CD4-positive, alpha-beta T cell (primary cell): ENCODE measurements around the gene PLPPR3. TPM values are rescaled to one million over a fixed set of nuclear protein-coding genes. Genes with fewer than 3 reads are reported as not detected.

ENCODE experiments used
- ATAC-seq: fragments of 200-7000 bp; cut with Tn5 transposase; one replicate; pipeline ENCODE4 v1.10.0; 2022; ENCODE audit warnings: mild to moderate bottlenecking; ENCODE audit not compliant: poor library complexity
- CTCF ChIA-PET: fragments of 350-600 bp; sonication (Branson Sonifier 250); formaldehyde crosslinking; loops from one replicate; lab custom pipeline; 2021; ENCODE audit warnings: antibody characterized with exemption, inconsistent platforms; lab: Charles Lee
- POLR2A ChIA-PET: fragments of 350-600 bp; sonication (Branson Sonifier 250); formaldehyde crosslinking; loops from one replicate; lab custom pipeline; 2021; ENCODE audit warnings: antibody characterized with exemption, inconsistent platforms; lab: Charles Lee
- DNase-seq, 14 experiments: peaks; one replicate each; pipeline ENCODE4 v3.0.0-alpha.2; 2013 to 2020; ENCODE audit warnings: mixed read lengths in 2 of 14
- H3K27ac ChIP-seq, 2 donors: one replicate each; pipeline versions ENCODE4 v1.5.1 to v1.7.0; 2013; ENCODE audit warnings: low read length in 2 of 2, low read depth in 1 of 2, mild to moderate bottlenecking in 1 of 2
- H3K27me3 ChIP-seq, 2 experiments: 1 replicate in 1 of 2; 2 replicates in 1 of 2; pipeline versions ENCODE4 v1.6.1 to v1.7.0; 2013; ENCODE audit warnings: low read length in 2 of 2, control low read depth in 1 of 2, mild to moderate bottlenecking in 1 of 2, moderate library complexity in 1 of 2; ENCODE audit not compliant: insufficient read depth in 2 of 2, control insufficient read depth in 1 of 2
- H3K36me3 ChIP-seq: one replicate; pipeline ENCODE4 v1.6.1; 2013; ENCODE audit warnings: low read length, control low read depth; ENCODE audit not compliant: insufficient read depth
- H3K4me1 ChIP-seq: one replicate; pipeline ENCODE4 v1.6.1; 2013; ENCODE audit warnings: low read length, control low read depth; ENCODE audit not compliant: insufficient read depth
- H3K4me3 ChIP-seq: one replicate; pipeline ENCODE4 v1.5.1; 2013; ENCODE audit warnings: mild to moderate bottlenecking, low read length, moderate library complexity
- H3K9me3 ChIP-seq, 2 experiments: 1 replicate in 1 of 2; 2 replicates in 1 of 2; pipeline versions ENCODE4 v1.6.1 to v1.7.0; 2013; ENCODE audit warnings: low read length in 2 of 2, mild to moderate bottlenecking in 2 of 2, control low read depth in 1 of 2, moderate library complexity in 1 of 2; ENCODE audit not compliant: control insufficient read depth in 1 of 2, insufficient read depth in 1 of 2
- H3K27ac Mint-ChIP-seq: one replicate; pipeline ENCODE4 v1.8.0; 2020; ENCODE audit warnings: mixed read lengths
- H3K27me3 Mint-ChIP-seq: one replicate; pipeline ENCODE4 v1.8.0; 2021; ENCODE audit warnings: mixed read lengths
- H3K36me3 Mint-ChIP-seq: one replicate; pipeline ENCODE4 v1.8.0; 2021; ENCODE audit warnings: low read depth, mixed read lengths
- H3K4me1 Mint-ChIP-seq: one replicate; pipeline ENCODE4 v1.8.0; 2021; ENCODE audit warnings: low read depth, mixed read lengths
- H3K4me3 Mint-ChIP-seq: one replicate; pipeline ENCODE4 v1.8.0; 2020; ENCODE audit warnings: mild to moderate bottlenecking, mixed read lengths
- H3K9me3 Mint-ChIP-seq: one replicate; pipeline ENCODE4 v1.8.0; 2020; ENCODE audit warnings: mixed read lengths
- intact Hi-C, 2 experiments: fragments of 100-400 bp; cut with DNase I in 1 of 2; cut with micrococcal nuclease in 1 of 2; formaldehyde crosslinking; loops; one replicate each; pipeline versions ENCODE4 v1.15.1 to v1.9.0; 2023 to 2025; cut with DNase I, micrococcal nuclease
- total RNA-seq, 174 experiments: library from RNA in 2 of 174; stranded (reverse) in 2 of 174; gene quantifications; one replicate each; pipeline ENCODE4 v1.2.3 and lab custom pipeline; 2021 to 2026
- TF ChIP-seq, protein P1 (sequence below): fragments of 200-600 bp; IDR thresholded peaks from one replicate; pipeline ENCODE4 v1.8.0; 2022; ENCODE audit warnings: antibody characterized with exemption, mild to moderate bottlenecking

Gene PLPPR3
- total RNA-seq, 2 experiments from 2014 or later: not detected

GRCh38 chr19:803686-804418, 17.9 kb downstream of the PLPPR3 start:
- Mint-ChIP-seq H3K27me3 (no peaks in the 10 kb centered on the region), H3K4me1 (peaks cover 53% of the 10 kb centered on the region), H3K27ac (peak overlapping the region; percentile 49), H3K36me3 (peaks cover 59% of the 10 kb centered on the region), H3K9me3 (no peaks in the 10 kb centered on the region), H3K4me3 (no peak overlapping the region)
- Histone ChIP-seq H3K27me3 (no peaks in the 10 kb centered on the region), H3K9me3 (no peaks in the 10 kb centered on the region), H3K4me3 (no peak overlapping the region), H3K27ac (no peak overlapping the region), H3K36me3 (peaks cover 83% of the 10 kb centered on the region), H3K4me1 (peaks cover 61% of the 10 kb centered on the region)
- ChIA-PET POLR2A (no interaction called here), CTCF (interaction anchor here (0.6 to 0.7 kb wide), 2 partner anchors 60 to 217 kb away, joined by 3 to 4 read pairs; no protein-coding TSS in a partner anchor)
- ATAC-seq (no peak), DNase-seq (no peak)
- intact Hi-C loops: no loop called here
- TF ChIP-seq, protein P1, sequence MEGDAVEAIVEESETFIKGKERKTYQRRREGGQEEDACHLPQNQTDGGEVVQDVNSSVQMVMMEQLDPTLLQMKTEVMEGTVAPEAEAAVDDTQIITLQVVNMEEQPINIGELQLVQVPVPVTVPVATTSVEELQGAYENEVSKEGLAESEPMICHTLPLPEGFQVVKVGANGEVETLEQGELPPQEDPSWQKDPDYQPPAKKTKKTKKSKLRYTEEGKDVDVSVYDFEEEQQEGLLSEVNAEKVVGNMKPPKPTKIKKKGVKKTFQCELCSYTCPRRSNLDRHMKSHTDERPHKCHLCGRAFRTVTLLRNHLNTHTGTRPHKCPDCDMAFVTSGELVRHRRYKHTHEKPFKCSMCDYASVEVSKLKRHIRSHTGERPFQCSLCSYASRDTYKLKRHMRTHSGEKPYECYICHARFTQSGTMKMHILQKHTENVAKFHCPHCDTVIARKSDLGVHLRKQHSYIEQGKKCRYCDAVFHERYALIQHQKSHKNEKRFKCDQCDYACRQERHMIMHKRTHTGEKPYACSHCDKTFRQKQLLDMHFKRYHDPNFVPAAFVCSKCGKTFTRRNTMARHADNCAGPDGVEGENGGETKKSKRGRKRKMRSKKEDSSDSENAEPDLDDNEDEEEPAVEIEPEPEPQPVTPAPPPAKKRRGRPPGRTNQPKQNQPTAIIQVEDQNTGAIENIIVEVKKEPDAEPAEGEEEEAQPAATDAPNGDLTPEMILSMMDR: no peak

DNA sequence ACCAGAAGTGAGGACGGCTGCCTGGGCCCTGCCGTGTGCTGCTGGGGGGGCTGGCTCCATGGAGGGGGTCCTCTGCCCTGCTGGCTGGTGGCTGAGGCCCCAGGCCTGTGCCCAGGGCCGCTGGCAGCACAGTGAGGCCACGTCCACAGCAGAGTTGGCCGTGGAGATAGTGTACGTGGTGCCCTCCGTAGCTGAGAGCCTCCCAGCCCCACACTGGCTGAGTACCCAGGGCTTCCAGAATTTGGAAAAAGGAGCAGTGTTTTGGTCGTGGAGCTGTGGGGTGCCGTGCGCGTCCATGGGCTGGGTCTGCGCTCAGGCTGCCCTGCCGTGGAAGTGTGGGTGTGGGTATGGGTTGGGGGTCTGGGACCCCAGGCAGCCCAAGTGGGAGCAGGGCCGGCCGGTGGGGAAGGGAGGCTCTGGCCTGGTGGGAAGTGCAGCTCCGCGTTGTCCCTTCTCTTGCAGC, 18.6 kb downstream of the PLPPR3 start:
- Histone ChIP-seq H3K4me1 (peaks cover 68% of the 10 kb centered on the region), H3K36me3 (peaks cover 81% of the 10 kb centered on the region), H3K27me3 (no peaks in the 10 kb centered on the region), H3K27ac (no peak overlapping the region), H3K4me3 (no peak overlapping the region), H3K9me3 (no peaks in the 10 kb centered on the region)
- no peaks in the 10 kb centered on the region for H3K27me3 Mint-ChIP-seq
- no peak for ATAC-seq
- peaks cover 64% of the 10 kb centered on the region for H3K36me3 Mint-ChIP-seq
- H3K4me1 Mint-ChIP-seq: peaks cover 55% of the 10 kb centered on the region
- no peak overlapping the region for H3K4me3 Mint-ChIP-seq
- intact Hi-C loops: no loop called here
- ChIA-PET CTCF (interaction anchor here (0.6 to 0.7 kb wide), 2 partner anchors 61 to 216 kb away, joined by 3 to 4 read pairs; no protein-coding TSS in a partner anchor), POLR2A (no interaction called here)
- peak overlapping the region; percentile 49 for H3K27ac Mint-ChIP-seq
- H3K9me3 Mint-ChIP-seq: no peaks in the 10 kb centered on the region
- peak in 1 of 14 experiments; percentile 28 for DNase-seq
- TF ChIP-seq, protein P1: no peak

- POLR2A ChIA-PET: no interaction called here
- H3K36me3 ChIP-seq: peaks cover 76% of the 10 kb centered on the region
- DNase-seq: peak in 1 of 14 experiments; percentile 27
Observed at GRCh38 chr19:802498-803098, 19.2 kb downstream of the PLPPR3 start.

More at GRCh38 chr19:802498-803098, 19.2 kb downstream of the PLPPR3 start:
- Histone ChIP-seq H3K27ac (peak overlapping the region in 1 of 2 donors; percentile 16), H3K9me3 (no peaks in the 10 kb centered on the region), H3K4me3 (no peak overlapping the region), H3K4me1 (peaks cover 70% of the 10 kb centered on the region), H3K27me3 (no peaks in the 10 kb centered on the region)
- peak overlapping the region; percentile 87 for H3K27ac Mint-ChIP-seq
- H3K4me3 Mint-ChIP-seq: peak overlapping the region; percentile 60
- no peaks in the 10 kb centered on the region for H3K27me3 Mint-ChIP-seq
- intact Hi-C loops: no loop called here
- CTCF ChIA-PET: no interaction called here
- H3K36me3 Mint-ChIP-seq: peaks cover 60% of the 10 kb centered on the region
- H3K9me3 Mint-ChIP-seq: no peaks in the 10 kb centered on the region
- TF ChIP-seq, protein P1: no peak
- no peak for ATAC-seq
- H3K4me1 Mint-ChIP-seq: peaks cover 54% of the 10 kb centered on the region
